Astrocyte (in vitro differentiated cells and primary cell): Measurements from ENCODE around the gene NAB1.

Experiments
- CTCF ChIP-seq: IDR thresholded peaks from 2 replicates; pipeline ENCODE4 v1.5.1; 2011; ENCODE audit warnings: low read depth, mild to moderate bottlenecking, inconsistent platforms, low read length, moderate library complexity; ENCODE audit not compliant: insufficient read depth
- EZH2 ChIP-seq: IDR thresholded peaks from 2 replicates; pipeline ENCODE4 v1.6.1; 2012; ENCODE audit warnings: mild to moderate bottlenecking, low read length, inconsistent platforms; ENCODE audit not compliant: insufficient read depth

- no peak for TF ChIP-seq EZH2
- no peak for TF ChIP-seq CTCF
These were observed 56.4 kb downstream of the NAB1 start for GRCh38 chr2:190705280-190705679.
